Right lobe of liver (tissue), 6 donors: ENCODE results near the gene CCT5. TPM values are rescaled to one million over a fixed set of nuclear protein-coding genes. Genes with fewer than 3 reads are reported as not detected.
A peak's percentile ranks its signal among the peaks of the same experiment; 100 is the strongest.
"Not testable (repeated sequence)": the region's sequence is repeated elsewhere in the genome, so short reads cannot be mapped to it uniquely, and the experiment has no call there.

Experiments used
- ATAC-seq, 4 donors: fragments of 200-7000 bp; cut with Tn5 transposase; one replicate each; pipeline ENCODE4 v1.9.1; 2020; ENCODE audit warnings: mild to moderate bottlenecking in 4 of 4, moderate library complexity in 4 of 4
- DNase-seq, 3 donors: peaks; one replicate each; pipeline ENCODE4 v3.0.0-alpha.2; 2020
- H3K27ac ChIP-seq, 3 donors: fragments of 200-600 bp; one replicate each; pipeline ENCODE4 v1.8.0; 2022
- H3K27me3 ChIP-seq, 2 donors: fragments of 200-600 bp; one replicate each; pipeline ENCODE4 v1.8.0; 2022
- H3K36me3 ChIP-seq, 4 donors: fragments of 200-600 bp; sonication (generic) in 1 of 4; one replicate each; pipeline versions ENCODE4 v1.5.1 to v1.8.0; 2017 to 2022; ENCODE audit warnings: control low read depth in 1 of 4
- H3K4me1 ChIP-seq, 4 donors: fragments of 200-600 bp; sonication (generic) in 1 of 4; one replicate each; pipeline versions ENCODE4 v1.5.1 to v1.8.0; 2017 to 2022; ENCODE audit warnings: control low read depth in 1 of 4
- H3K4me3 ChIP-seq, 3 donors: fragments of 200-600 bp; one replicate each; pipeline ENCODE4 v1.8.0; 2022
- H3K9me3 ChIP-seq, 4 donors: fragments of 200-600 bp; sonication (generic) in 1 of 4; one replicate each; pipeline versions ENCODE4 v1.5.1 to v1.8.0; 2017 to 2022; ENCODE audit warnings: control low read depth in 1 of 4
- POLR2A ChIP-seq: fragments of 450-650 bp; IDR thresholded peaks from one replicate; pipeline ENCODE4 v1.6.1; 2017; ENCODE audit warnings: antibody characterized with exemption, mild to moderate bottlenecking
- WGBS: methylation state at CpG from one replicate; pipeline ENCODE4 v1.1.6; 2018; ENCODE audit warnings: low coverage, low lambda C conversion rate; ENCODE audit not compliant: insufficient coverage; ENCODE audit errors: missing lambda C conversion rate; 5-methylcytosine and 5-hydroxymethylcytosine counted together
- intact Hi-C, 2 donors: fragments of 100-400 bp; cut with DNase I; formaldehyde crosslinking; loops; one replicate each; pipeline versions ENCODE4 v1.11.2 to v1.14.1; 2022
- total RNA-seq, 6 experiments: library from RNA; depleted of rRNA in 2 of 6; stranded (reverse); fragments of >200 nt in 2 of 6; fragmentation: NEBNext Ultra II Directional in 3 of 6; extraction: Animal tissue kit (Norgen Biotek cat#: 25700) in 3 of 6; gene quantifications; one replicate each; pipeline versions ENCODE4 v1.1.0 to v1.2.4, GENCODE V29; 2016 to 2023
- TF ChIP-seq, protein P1 (sequence below), 4 donors: fragments of 200-600 bp in 3 of 4; fragments of 450-650 bp in 1 of 4; IDR thresholded peaks; one replicate each; pipeline versions ENCODE4 v1.5.1 to v1.8.0; 2016 to 2022; ENCODE audit warnings: antibody characterized with exemption in 4 of 4, mild to moderate bottlenecking in 2 of 4
- donor health status: DM: no; HTN: yes; CAD: no.
- donor health status: DM: no; HTN: no; CAD: no.
- donor health status: DM: no; HTN: no; CAD: no.
- donor health status: DM: no; HTN: yes; CAD: no.
- donor health status: DM: no; HTN: yes; CAD: no.

Gene CCT5
- total RNA-seq, 6 experiments from 2014 or later, result 39.7 to 124 (median 74.8) TPM

DNA sequence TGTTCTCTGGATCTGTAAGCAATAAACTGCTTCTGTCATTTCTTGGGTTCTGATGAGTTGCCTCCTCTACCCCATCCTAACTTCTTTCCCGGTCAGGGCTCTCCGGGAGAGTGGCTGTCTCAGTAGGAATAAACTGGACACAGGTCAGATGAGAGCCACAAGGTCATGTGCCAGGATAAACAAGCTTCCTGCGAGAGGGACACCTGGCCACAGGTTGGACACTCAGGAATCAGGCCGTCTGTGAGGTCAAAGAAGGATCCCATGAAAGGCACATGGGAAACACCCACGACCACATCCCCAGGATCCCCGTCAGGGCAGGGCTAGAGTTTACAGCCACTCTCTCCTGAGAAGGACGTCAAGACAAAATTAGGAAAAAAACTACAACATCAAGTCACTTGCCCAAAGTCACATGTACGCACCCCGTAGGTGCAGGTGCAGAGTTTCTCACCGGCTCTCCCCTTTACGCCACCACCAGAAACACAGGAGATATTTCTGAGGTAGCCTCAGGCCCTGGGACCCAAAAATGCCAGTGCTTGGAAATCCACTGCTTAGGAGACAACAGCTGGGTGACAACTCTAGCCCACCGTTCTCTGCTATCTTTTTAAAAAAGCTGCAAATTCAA lies 28.7 kb downstream of the CCT5 start:
- TF ChIP-seq, protein P1, sequence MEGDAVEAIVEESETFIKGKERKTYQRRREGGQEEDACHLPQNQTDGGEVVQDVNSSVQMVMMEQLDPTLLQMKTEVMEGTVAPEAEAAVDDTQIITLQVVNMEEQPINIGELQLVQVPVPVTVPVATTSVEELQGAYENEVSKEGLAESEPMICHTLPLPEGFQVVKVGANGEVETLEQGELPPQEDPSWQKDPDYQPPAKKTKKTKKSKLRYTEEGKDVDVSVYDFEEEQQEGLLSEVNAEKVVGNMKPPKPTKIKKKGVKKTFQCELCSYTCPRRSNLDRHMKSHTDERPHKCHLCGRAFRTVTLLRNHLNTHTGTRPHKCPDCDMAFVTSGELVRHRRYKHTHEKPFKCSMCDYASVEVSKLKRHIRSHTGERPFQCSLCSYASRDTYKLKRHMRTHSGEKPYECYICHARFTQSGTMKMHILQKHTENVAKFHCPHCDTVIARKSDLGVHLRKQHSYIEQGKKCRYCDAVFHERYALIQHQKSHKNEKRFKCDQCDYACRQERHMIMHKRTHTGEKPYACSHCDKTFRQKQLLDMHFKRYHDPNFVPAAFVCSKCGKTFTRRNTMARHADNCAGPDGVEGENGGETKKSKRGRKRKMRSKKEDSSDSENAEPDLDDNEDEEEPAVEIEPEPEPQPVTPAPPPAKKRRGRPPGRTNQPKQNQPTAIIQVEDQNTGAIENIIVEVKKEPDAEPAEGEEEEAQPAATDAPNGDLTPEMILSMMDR (IDR thresholded peaks at IDR 0.05), result no peak
- TF ChIP-seq POLR2A, result no peak
- DNase-seq (peak in 1 of 3 donors; percentile 59), ATAC-seq (peak; percentile 61 to 86 (median 77))
- 68% methylated on average over 12 of the region's 12 CpGs for WGBS
- no peaks in the 10 kb centered on the region for H3K9me3 ChIP-seq
- intact Hi-C loops, result no loop called here
- H3K4me1 ChIP-seq, result peaks cover 0 to 24% (median 7%) of the 10 kb centered on the region in 4 donors
- peaks cover 0 to 19% (median 0%) of the 10 kb centered on the region in 4 donors for H3K36me3 ChIP-seq
- H3K27me3 ChIP-seq, result no peaks in the 10 kb centered on the region
- H3K27ac ChIP-seq, result no peak overlapping the region
- no peak overlapping the region for H3K4me3 ChIP-seq

DNA sequence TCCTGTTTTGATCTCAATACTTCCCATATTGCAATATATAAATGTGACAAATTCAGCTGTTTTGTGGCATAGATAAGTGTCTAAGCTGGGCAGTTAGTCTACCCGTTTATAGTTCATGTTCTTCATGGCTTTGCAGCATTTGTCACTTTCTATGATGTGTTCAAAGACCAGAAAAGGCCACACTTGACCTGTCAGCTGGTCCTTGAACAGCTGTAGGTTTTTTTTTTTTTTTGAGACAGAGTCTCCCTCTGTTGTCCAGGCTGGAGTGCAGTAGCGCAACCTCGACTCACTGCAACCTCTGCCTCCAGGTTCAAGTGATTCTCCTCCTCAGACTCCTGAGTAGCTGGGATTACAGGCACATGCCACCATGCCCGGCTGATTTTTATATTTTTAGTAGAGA lies 29.2 kb downstream of the CCT5 start:
- Histone ChIP-seq H3K9me3 (no peaks in the 10 kb centered on the region), H3K4me1 (peaks cover 0 to 24% (median 7%) of the 10 kb centered on the region in 4 donors), H3K27me3 (no peaks in the 10 kb centered on the region), H3K27ac (no peak overlapping the region), H3K36me3 (peaks cover 0 to 19% (median 0%) of the 10 kb centered on the region in 4 donors), H3K4me3 (no peak overlapping the region)
- DNase-seq, result no peak
- ATAC-seq, result no peak
- intact Hi-C loops, result no loop called here
- TF ChIP-seq, protein P1 (IDR thresholded peaks at IDR 0.05), result no peak
- 86% methylated on average over 4 of the region's 4 CpGs for WGBS

DNA sequence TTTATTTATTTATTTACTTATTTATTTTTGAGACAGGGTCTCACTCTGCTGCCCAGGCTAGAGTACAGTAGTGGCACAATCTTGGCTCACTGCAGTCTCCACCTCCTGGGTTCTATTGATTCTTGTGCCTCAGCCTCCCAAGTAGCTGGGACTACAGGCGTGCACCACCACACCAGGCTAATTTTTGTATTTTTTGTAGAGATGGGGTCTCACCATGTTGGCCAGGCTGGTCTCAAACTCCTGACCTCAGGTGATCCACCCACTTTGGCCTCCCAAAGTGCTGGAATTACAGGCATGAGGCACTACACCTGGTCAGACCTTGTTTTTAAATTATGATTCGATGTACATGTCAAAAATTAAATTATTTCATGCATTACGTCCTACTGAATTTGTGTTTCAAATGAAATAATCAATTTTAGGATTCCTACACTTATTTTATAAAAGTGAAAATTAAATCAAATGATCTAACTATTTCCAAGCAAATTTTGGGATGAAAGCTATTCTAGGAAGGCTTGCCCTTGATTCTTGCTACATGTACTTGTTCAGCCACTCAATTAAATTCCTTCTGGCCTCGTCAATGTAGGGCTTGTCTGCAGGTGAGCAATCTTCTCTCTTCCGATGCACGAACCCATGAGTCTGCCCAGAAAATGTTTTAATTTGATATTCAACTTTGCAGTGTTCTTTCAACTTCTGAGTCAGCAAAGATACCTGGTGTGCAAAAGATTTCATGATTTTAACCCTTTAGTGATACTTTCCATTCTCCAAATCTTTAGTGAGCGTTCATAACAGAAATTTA lies 30.0 kb downstream of the CCT5 start:
- H3K36me3 ChIP-seq, result peaks cover 0 to 24% (median 0%) of the 10 kb centered on the region in 4 donors
- 84% methylated on average over 6 of the region's 7 CpGs for WGBS
- TF ChIP-seq, protein P1 (IDR thresholded peaks at IDR 0.05), result no peak
- no peak for TF ChIP-seq POLR2A
- ATAC-seq (no peak), DNase-seq (no peak)
- no peaks in the 10 kb centered on the region for H3K9me3 ChIP-seq
- peaks cover 0 to 23% (median 7%) of the 10 kb centered on the region in 4 donors for H3K4me1 ChIP-seq
- no peak overlapping the region for H3K27ac ChIP-seq
- intact Hi-C loops, result no loop called here
- H3K4me3 ChIP-seq, result no peak overlapping the region
- H3K27me3 ChIP-seq, result no peaks in the 10 kb centered on the region

DNA sequence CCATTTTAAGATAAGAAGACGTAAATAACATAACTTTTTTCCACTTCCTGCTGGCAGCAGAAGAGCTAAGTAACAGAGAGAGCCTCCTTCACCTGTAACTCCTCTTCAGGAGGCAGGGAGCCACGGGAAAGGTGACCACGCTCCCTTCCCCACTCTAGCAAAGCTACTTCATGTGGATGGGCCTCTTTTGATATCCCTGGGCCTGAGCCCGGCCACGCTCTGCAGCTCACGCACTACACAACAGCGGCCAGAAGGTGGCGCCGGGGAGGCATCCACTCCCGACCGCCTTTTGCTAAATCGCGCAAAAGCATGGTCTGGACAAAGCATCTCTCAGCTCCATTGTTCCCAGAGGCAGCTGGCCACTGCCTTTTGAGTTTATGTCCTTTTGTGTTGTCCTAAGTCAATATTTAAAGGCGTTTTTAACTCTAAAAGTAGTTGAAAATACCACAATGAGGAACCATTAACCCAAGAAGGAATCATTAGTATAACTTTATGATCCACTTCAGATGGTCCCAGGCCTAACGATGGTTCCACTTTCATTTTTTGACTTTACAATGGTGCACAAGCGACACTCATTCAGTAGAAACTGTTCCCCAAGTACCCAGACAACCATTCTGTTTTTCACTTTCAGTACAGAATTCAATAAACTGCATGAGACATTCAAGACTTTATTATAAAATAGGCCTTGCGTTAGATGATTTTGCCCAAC lies 34.0 kb downstream of the CCT5 start:
- intact Hi-C loops, result no loop called here
- ATAC-seq, result peak; percentile 79 to 89 (median 86)
- Histone ChIP-seq H3K36me3 (peaks cover 0 to 46% (median 2%) of the 10 kb centered on the region in 4 donors), H3K4me3 (no peak overlapping the region), H3K9me3 (no peaks in the 10 kb centered on the region), H3K4me1 (peaks cover 0 to 17% (median 6%) of the 10 kb centered on the region in 4 donors), H3K27me3 (no peaks in the 10 kb centered on the region), H3K27ac (no peak overlapping the region)
- 46% methylated on average over 8 of the region's 17 CpGs for WGBS
- TF ChIP-seq, protein P1 (IDR thresholded peaks at IDR 0.05), result peak; percentile 89 to 96 (median 94)
- no peak for TF ChIP-seq POLR2A
- DNase-seq, result peak; percentile 84 to 86 (median 85)

DNA sequence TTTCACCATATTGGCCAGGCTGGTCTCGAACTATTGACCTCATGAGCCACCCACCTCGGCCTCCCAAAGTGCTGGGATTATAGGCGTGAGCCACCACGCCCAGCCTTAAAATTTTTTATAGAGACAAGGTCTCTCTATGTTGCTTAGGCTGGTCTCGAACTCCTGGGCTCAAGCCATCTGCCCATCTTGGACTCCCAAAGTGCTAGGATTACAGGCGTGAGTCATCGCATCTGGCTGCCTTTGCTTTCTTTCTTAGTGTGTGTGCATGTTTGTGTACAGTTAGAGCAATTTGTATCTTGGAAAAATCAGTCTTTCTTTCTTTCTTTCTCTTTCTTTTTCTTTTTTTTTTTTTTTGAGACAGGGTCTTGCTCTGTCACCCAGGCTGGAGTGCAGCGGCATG lies 35.3 kb downstream of the CCT5 start:
- DNase-seq, ATAC-seq, H3K9me3 ChIP-seq, H3K27me3 ChIP-seq, intact Hi-C loops, H3K27ac ChIP-seq, H3K4me3 ChIP-seq: not testable (repeated sequence)
- WGBS, result 90% methylated on average over 2 of the region's 8 CpGs
- Histone ChIP-seq H3K36me3 (peaks cover 0 to 46% (median 2%) of the 10 kb centered on the region in 4 donors), H3K4me1 (peaks cover 0 to 28% (median 12%) of the 10 kb centered on the region in 4 donors)
